ENCODE results near the gene MT1E. TPM values are rescaled to one million over a fixed set of nuclear protein-coding genes. Genes with fewer than 3 reads are reported as not detected.
"Not testable (repeated sequence)": the region's sequence is repeated elsewhere in the genome, so short reads cannot be mapped to it uniquely, and the experiment has no call there.

Gene MT1E
- total and polyA plus RNA-seq, 2 donors (not counting 1 experiment from before 2014, with no cell fraction given), result 390 to 465 TPM

- DNase-seq (ENCODE audit: low read depth in 2 of 2), result no peak
- no peak overlapping the region for H3K4me2 ChIP-seq (ENCODE audit: extremely low read depth, insufficient read depth, low read length)
- H3K4me3 ChIP-seq (replicated peaks in 1 of 4; ENCODE audit: control extremely low read depth in 1 of 4, insufficient read depth in 1 of 4, low read depth in 3 of 4, low read length in 4 of 4), result no peak overlapping the region
- H3K27ac ChIP-seq (ENCODE audit: insufficient read depth, low read length), result no peak overlapping the region
- no peaks in the 10 kb centered on the region for H3K27me3 ChIP-seq (ENCODE audit: control insufficient read depth, insufficient read depth, low read length)
- H3K79me2 ChIP-seq (ENCODE audit: control insufficient read depth, insufficient read depth, low read length), result peaks cover 5% of the 10 kb centered on the region
- no peaks in the 10 kb centered on the region for H4K20me1 ChIP-seq (ENCODE audit: control insufficient read depth, extremely low read depth, insufficient read depth, low read length)
- H3K4me1 ChIP-seq (ENCODE audit: control insufficient read depth, extremely low read depth, insufficient read depth, low read length), result peaks cover 9% of the 10 kb centered on the region
- no peak overlapping the region for H2AFZ ChIP-seq (ENCODE audit: low read length)
- H3K36me3 ChIP-seq (ENCODE audit: control insufficient read depth, insufficient read depth, low read length), result no peaks in the 10 kb centered on the region
- H3K9ac ChIP-seq (ENCODE audit: insufficient read depth, low read length), result no peak overlapping the region
- no peak for TF ChIP-seq CTCF (conservative IDR thresholded peaks at IDR 0.05 in 1 of 2, IDR thresholded peaks at IDR 0.05 in 1 of 2; ENCODE audit: low read depth in 1 of 2, low read length in 2 of 2)
- TF ChIP-seq EZH2 (IDR thresholded peaks at IDR 0.05; ENCODE audit: low read length, missing control alignments), result no peak
- H3K9me3 ChIP-seq (ENCODE audit: control insufficient read depth, insufficient read depth, low read depth, low read length), result no peaks in the 10 kb centered on the region
Measured at GRCh38 chr16:56620339-56620897, 5.2 kb upstream of the MT1E start.

- DNase-seq (ENCODE audit: low read depth in 2 of 2); H3K36me3 ChIP-seq (ENCODE audit: control insufficient read depth, insufficient read depth, low read length); H2AFZ ChIP-seq (ENCODE audit: low read length); H3K9me3 ChIP-seq (ENCODE audit: control insufficient read depth, insufficient read depth, low read depth, low read length); H3K27ac ChIP-seq (ENCODE audit: insufficient read depth, low read length); H3K4me3 ChIP-seq (replicated peaks in 1 of 4; ENCODE audit: control extremely low read depth in 1 of 4, insufficient read depth in 1 of 4, low read depth in 3 of 4, low read length in 4 of 4); H3K4me1 ChIP-seq (ENCODE audit: control insufficient read depth, extremely low read depth, insufficient read depth, low read length); H3K27me3 ChIP-seq (ENCODE audit: control insufficient read depth, insufficient read depth, low read length); H3K4me2 ChIP-seq (ENCODE audit: extremely low read depth, insufficient read depth, low read length); H3K9ac ChIP-seq (ENCODE audit: insufficient read depth, low read length); H4K20me1 ChIP-seq (ENCODE audit: control insufficient read depth, extremely low read depth, insufficient read depth, low read length): not testable (repeated sequence)
- peaks cover 16% of the 10 kb centered on the region for H3K79me2 ChIP-seq (ENCODE audit: control insufficient read depth, insufficient read depth, low read length)
Measured at GRCh38 chr16:56621665-56622445, 3.7 kb upstream of the MT1E start.

- not testable (repeated sequence) for H3K9ac ChIP-seq (ENCODE audit: insufficient read depth, low read length); H3K4me1 ChIP-seq (ENCODE audit: control insufficient read depth, extremely low read depth, insufficient read depth, low read length); H3K27ac ChIP-seq (ENCODE audit: insufficient read depth, low read length); H3K4me2 ChIP-seq (ENCODE audit: extremely low read depth, insufficient read depth, low read length); H4K20me1 ChIP-seq (ENCODE audit: control insufficient read depth, extremely low read depth, insufficient read depth, low read length); H3K36me3 ChIP-seq (ENCODE audit: control insufficient read depth, insufficient read depth, low read length); H3K4me3 ChIP-seq (replicated peaks in 1 of 4; ENCODE audit: control extremely low read depth in 1 of 4, insufficient read depth in 1 of 4, low read depth in 3 of 4, low read length in 4 of 4); DNase-seq (ENCODE audit: low read depth in 2 of 2); H2AFZ ChIP-seq (ENCODE audit: low read length); H3K9me3 ChIP-seq (ENCODE audit: control insufficient read depth, insufficient read depth, low read depth, low read length); H3K27me3 ChIP-seq (ENCODE audit: control insufficient read depth, insufficient read depth, low read length)
- peaks cover 16% of the 10 kb centered on the region for H3K79me2 ChIP-seq (ENCODE audit: control insufficient read depth, insufficient read depth, low read length)
Measured at GRCh38 chr16:56623184-56623583, 2.4 kb upstream of the MT1E start.

- peaks cover 5% of the 10 kb centered on the region for H3K4me1 ChIP-seq (ENCODE audit: control insufficient read depth, extremely low read depth, insufficient read depth, low read length)
- H2AFZ ChIP-seq (ENCODE audit: low read length), result no peak overlapping the region
- no peaks in the 10 kb centered on the region for H4K20me1 ChIP-seq (ENCODE audit: control insufficient read depth, extremely low read depth, insufficient read depth, low read length)
- peaks cover 1% of the 10 kb centered on the region for H3K36me3 ChIP-seq (ENCODE audit: control insufficient read depth, insufficient read depth, low read length)
- no peak overlapping the region for H3K4me3 ChIP-seq (replicated peaks in 1 of 4; ENCODE audit: control extremely low read depth in 1 of 4, insufficient read depth in 1 of 4, low read depth in 3 of 4, low read length in 4 of 4)
- TF ChIP-seq CTCF (conservative IDR thresholded peaks at IDR 0.05 in 1 of 2, IDR thresholded peaks at IDR 0.05 in 1 of 2; ENCODE audit: low read depth in 1 of 2, low read length in 2 of 2) (no peak), EZH2 (IDR thresholded peaks at IDR 0.05; ENCODE audit: low read length, missing control alignments) (no peak)
- peaks cover 16% of the 10 kb centered on the region for H3K79me2 ChIP-seq (ENCODE audit: control insufficient read depth, insufficient read depth, low read length)
- no peaks in the 10 kb centered on the region for H3K27me3 ChIP-seq (ENCODE audit: control insufficient read depth, insufficient read depth, low read length)
- H3K9me3 ChIP-seq (ENCODE audit: control insufficient read depth, insufficient read depth, low read depth, low read length), result no peaks in the 10 kb centered on the region
- DNase-seq (ENCODE audit: low read depth in 2 of 2), result no peak
- no peak overlapping the region for H3K27ac ChIP-seq (ENCODE audit: insufficient read depth, low read length)
- no peak overlapping the region for H3K4me2 ChIP-seq (ENCODE audit: extremely low read depth, insufficient read depth, low read length)
- no peak overlapping the region for H3K9ac ChIP-seq (ENCODE audit: insufficient read depth, low read length)
Measured at GRCh38 chr16:56623637-56624036, 1.9 kb upstream of the MT1E start.
